ENCODE measurements around the gene ARID4A.
"Not testable (repeated sequence)": the region's sequence is repeated elsewhere in the genome, so short reads cannot be mapped to it uniquely, and the experiment has no call there.

The ARID4A gene

DNA sequence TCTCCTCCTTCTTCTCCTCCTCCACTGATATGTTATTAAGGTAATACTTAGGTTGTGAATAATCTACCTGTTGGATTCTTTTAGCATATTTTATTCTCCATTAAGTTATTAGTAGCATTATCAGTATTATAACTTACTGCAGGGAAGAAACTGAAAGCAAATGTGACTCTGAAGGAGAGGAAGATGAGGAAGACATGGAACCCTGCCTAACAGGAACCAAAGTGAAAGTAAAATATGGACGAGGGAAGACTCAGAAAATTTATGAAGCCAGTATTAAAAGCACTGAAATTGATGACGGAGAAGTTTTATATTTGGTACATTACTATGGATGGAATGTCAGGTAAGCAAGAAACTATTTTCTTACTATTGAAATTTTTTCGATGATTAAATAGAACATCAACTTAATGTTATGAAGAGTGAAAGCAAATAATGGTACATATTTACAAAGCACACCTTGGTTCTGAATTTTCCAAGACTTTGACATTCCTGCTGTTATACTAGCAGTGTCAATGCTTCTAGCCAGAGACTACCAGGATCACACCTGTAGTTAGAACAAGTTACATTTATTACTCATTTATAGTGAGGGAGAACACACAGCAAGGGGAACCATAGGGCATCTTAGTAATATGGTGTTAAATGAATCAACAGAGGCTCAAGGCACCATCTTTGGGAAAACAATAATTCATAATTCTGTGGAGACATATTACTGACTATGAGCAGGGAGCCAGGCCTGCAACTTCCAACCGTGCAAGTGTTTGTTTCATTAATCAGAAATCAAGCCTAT is 55.4 kb downstream of the ARID4A start:
- no peak overlapping the region for H3K9ac ChIP-seq (ENCODE audit: low read length)
- no peak overlapping the region for H3K4me2 ChIP-seq (ENCODE audit: low read length)
- TF ChIP-seq, protein P1, sequence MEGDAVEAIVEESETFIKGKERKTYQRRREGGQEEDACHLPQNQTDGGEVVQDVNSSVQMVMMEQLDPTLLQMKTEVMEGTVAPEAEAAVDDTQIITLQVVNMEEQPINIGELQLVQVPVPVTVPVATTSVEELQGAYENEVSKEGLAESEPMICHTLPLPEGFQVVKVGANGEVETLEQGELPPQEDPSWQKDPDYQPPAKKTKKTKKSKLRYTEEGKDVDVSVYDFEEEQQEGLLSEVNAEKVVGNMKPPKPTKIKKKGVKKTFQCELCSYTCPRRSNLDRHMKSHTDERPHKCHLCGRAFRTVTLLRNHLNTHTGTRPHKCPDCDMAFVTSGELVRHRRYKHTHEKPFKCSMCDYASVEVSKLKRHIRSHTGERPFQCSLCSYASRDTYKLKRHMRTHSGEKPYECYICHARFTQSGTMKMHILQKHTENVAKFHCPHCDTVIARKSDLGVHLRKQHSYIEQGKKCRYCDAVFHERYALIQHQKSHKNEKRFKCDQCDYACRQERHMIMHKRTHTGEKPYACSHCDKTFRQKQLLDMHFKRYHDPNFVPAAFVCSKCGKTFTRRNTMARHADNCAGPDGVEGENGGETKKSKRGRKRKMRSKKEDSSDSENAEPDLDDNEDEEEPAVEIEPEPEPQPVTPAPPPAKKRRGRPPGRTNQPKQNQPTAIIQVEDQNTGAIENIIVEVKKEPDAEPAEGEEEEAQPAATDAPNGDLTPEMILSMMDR (IDR thresholded peaks at IDR 0.05; ENCODE audit: low read length): no peak
- no peak for TF ChIP-seq EZH2 (IDR thresholded peaks at IDR 0.05; ENCODE audit: borderline replicate concordance, low read length)
- no peak overlapping the region for H3K4me3 ChIP-seq (ENCODE audit: low read depth, low read length, poor library complexity, severe bottlenecking)
- no peaks in the 10 kb centered on the region for H3K27me3 ChIP-seq (ENCODE audit: insufficient read depth, low read length)
- no peaks in the 10 kb centered on the region for H3K79me2 ChIP-seq (ENCODE audit: insufficient read depth, low read length)
- H3F3A ChIP-seq (ENCODE audit: insufficient read depth, low read length): no peaks in the 10 kb centered on the region
- no peak overlapping the region for H3K27ac ChIP-seq (ENCODE audit: low read depth, low read length, poor library complexity, severe bottlenecking)
- H4K20me1 ChIP-seq (ENCODE audit: insufficient read depth, low read length): no peaks in the 10 kb centered on the region
- H2AFZ ChIP-seq (ENCODE audit: low read length): no peak overlapping the region
- no peaks in the 10 kb centered on the region for H3K4me1 ChIP-seq (ENCODE audit: insufficient read depth, low read length, severe bottlenecking)
- no peaks in the 10 kb centered on the region for H3K9me2 ChIP-seq (ENCODE audit: low read depth, low read length)
- H3K36me3 ChIP-seq (ENCODE audit: insufficient read depth, low read length): peaks cover 63% of the 10 kb centered on the region
- no peaks in the 10 kb centered on the region for H3K9me3 ChIP-seq (ENCODE audit: low read length)

GRCh38 chr14:58354808-58355207 is 56.5 kb downstream of the ARID4A start:
- Histone ChIP-seq H3K4me1 (ENCODE audit: insufficient read depth, low read length, severe bottlenecking) (no peaks in the 10 kb centered on the region), H3K4me3 (ENCODE audit: low read depth, low read length, poor library complexity, severe bottlenecking) (no peak overlapping the region), H3K36me3 (ENCODE audit: insufficient read depth, low read length) (peaks cover 61% of the 10 kb centered on the region), H3K9ac (ENCODE audit: low read length) (no peak overlapping the region), H3K27ac (ENCODE audit: low read depth, low read length, poor library complexity, severe bottlenecking) (no peak overlapping the region), H3K79me2 (ENCODE audit: insufficient read depth, low read length) (no peaks in the 10 kb centered on the region), H3F3A (ENCODE audit: insufficient read depth, low read length) (no peaks in the 10 kb centered on the region), H3K4me2 (ENCODE audit: low read length) (no peak overlapping the region), H4K20me1 (ENCODE audit: insufficient read depth, low read length) (no peaks in the 10 kb centered on the region), H3K9me3 (ENCODE audit: low read length) (no peaks in the 10 kb centered on the region), H3K9me2 (ENCODE audit: low read depth, low read length) (no peaks in the 10 kb centered on the region), H3K27me3 (ENCODE audit: insufficient read depth, low read length) (no peaks in the 10 kb centered on the region), H2AFZ (ENCODE audit: low read length) (no peak overlapping the region)
- TF ChIP-seq EZH2 (IDR thresholded peaks at IDR 0.05; ENCODE audit: borderline replicate concordance, low read length): no peak
- TF ChIP-seq, protein P1 (IDR thresholded peaks at IDR 0.05; ENCODE audit: low read length): no peak

DNA sequence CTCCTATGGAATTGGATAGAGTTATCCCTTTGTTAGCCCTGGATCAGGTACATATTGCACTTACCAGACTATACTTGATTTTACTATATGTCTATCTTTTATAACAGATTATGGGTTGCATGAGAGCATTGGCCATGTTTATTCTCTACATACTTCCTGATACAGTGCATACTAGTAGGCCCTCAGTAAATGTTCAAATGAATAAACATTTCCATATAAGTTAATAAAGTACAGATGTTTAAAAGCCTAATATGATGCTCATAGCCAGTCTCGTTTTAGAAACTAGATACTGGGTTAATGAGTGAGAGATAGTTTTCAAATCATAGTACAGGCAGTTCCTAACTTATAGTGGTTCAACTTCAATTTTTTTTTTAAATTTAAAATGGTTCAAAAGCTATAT is 57.9 kb downstream of the ARID4A start:
- Histone ChIP-seq H2AFZ (ENCODE audit: low read length) (no peak overlapping the region), H4K20me1 (ENCODE audit: insufficient read depth, low read length) (no peaks in the 10 kb centered on the region), H3K36me3 (ENCODE audit: insufficient read depth, low read length) (peaks cover 69% of the 10 kb centered on the region)

DNA sequence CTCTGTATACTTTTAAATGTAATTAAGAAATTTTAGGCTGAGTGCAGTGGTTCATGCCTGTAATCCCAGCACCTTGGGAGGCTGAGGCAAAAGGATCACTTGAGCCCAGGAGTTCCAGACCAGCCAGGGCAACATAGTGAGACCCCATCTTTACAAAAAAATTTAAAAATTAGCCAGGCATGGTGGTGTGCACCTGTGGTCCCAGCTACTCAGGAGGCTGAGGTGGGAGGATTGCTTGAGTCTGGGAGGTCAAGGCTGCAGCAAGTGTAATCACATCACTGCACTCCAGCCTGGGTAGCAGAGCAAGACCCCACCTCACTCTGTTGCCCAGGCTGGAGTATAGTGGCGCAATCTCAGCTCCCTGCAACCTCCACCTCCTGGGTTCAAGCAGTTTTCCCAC is 63.9 kb downstream of the ARID4A start:
- not testable (repeated sequence) for H3K27me3 ChIP-seq (ENCODE audit: insufficient read depth, low read length); H3K4me3 ChIP-seq (ENCODE audit: low read depth, low read length, poor library complexity, severe bottlenecking); H3K4me1 ChIP-seq (ENCODE audit: insufficient read depth, low read length, severe bottlenecking); H3K9ac ChIP-seq (ENCODE audit: low read length); H4K20me1 ChIP-seq (ENCODE audit: insufficient read depth, low read length); H3F3A ChIP-seq (ENCODE audit: insufficient read depth, low read length); H3K9me3 ChIP-seq (ENCODE audit: low read length); H3K4me2 ChIP-seq (ENCODE audit: low read length); H3K79me2 ChIP-seq (ENCODE audit: insufficient read depth, low read length); H2AFZ ChIP-seq (ENCODE audit: low read length); H3K9me2 ChIP-seq (ENCODE audit: low read depth, low read length); H3K27ac ChIP-seq (ENCODE audit: low read depth, low read length, poor library complexity, severe bottlenecking)
- H3K36me3 ChIP-seq (ENCODE audit: insufficient read depth, low read length): peaks cover 67% of the 10 kb centered on the region

More for the DNA sequence above, 57.9 kb downstream of the ARID4A start:
- Histone ChIP-seq H3K4me1 (ENCODE audit: insufficient read depth, low read length, severe bottlenecking) (no peaks in the 10 kb centered on the region), H3K9ac (ENCODE audit: low read length) (no peak overlapping the region), H3K9me3 (ENCODE audit: low read length) (no peaks in the 10 kb centered on the region), H3K4me3 (ENCODE audit: low read depth, low read length, poor library complexity, severe bottlenecking) (no peak overlapping the region), H3K4me2 (ENCODE audit: low read length) (no peak overlapping the region), H3F3A (ENCODE audit: insufficient read depth, low read length) (no peaks in the 10 kb centered on the region), H3K79me2 (ENCODE audit: insufficient read depth, low read length) (no peaks in the 10 kb centered on the region), H3K27me3 (ENCODE audit: insufficient read depth, low read length) (no peaks in the 10 kb centered on the region), H3K27ac (ENCODE audit: low read depth, low read length, poor library complexity, severe bottlenecking) (no peak overlapping the region), H3K9me2 (ENCODE audit: low read depth, low read length) (no peaks in the 10 kb centered on the region)
- TF ChIP-seq, protein P1 (IDR thresholded peaks at IDR 0.05; ENCODE audit: low read length): no peak
- no peak for TF ChIP-seq EZH2 (IDR thresholded peaks at IDR 0.05; ENCODE audit: borderline replicate concordance, low read length)
